Measurements from ENCODE around the gene SCN4A.

The SCN4A gene

GRCh38 chr17:63945784-63946439 is 26.8 kb downstream of the SCN4A start:
- H3K4me3 ChIP-seq (replicated peaks; ENCODE audit: low read depth, low read length) = no peak overlapping the region
- no peak for DNase-seq (ENCODE audit: extremely low read depth, low read depth)

GRCh38 chr17:63944736-63945499 is 27.8 kb downstream of the SCN4A start:
- no peak overlapping the region for H3K4me3 ChIP-seq (replicated peaks; ENCODE audit: low read depth, low read length)
- TF ChIP-seq CTCF (IDR thresholded peaks at IDR 0.05; ENCODE audit: low read depth, low read length, missing control alignments) = no peak
- no peak for DNase-seq (ENCODE audit: extremely low read depth, low read depth)

More at GRCh38 chr17:63945784-63946439, 26.8 kb downstream of the SCN4A start:
- TF ChIP-seq CTCF (IDR thresholded peaks at IDR 0.05; ENCODE audit: low read depth, low read length, missing control alignments) = no peak

DNA sequence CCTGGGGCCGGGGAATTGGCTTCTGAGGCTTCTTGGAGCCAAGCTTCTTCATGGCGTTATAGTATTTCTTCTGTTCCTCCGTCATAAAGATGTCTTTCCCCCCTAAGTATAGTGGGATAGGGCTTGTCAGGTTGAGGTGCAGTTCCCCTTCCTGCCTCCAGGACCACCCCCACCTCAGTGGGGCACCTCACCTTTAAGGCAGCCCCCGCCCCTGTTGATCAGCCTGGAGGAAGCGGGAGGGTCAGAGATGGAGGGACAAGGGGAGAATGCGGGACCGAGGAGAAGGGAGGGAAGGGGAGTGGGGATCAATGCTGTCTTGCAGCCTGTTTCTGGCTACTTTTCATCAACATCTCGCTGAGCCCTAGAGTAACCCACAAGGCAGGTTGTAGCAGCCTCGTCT is 29.0 kb downstream of the SCN4A start:
- no peak for TF ChIP-seq CTCF (IDR thresholded peaks at IDR 0.05; ENCODE audit: low read depth, low read length, missing control alignments)
- DNase-seq (ENCODE audit: extremely low read depth, low read depth) = no peak
- H3K4me3 ChIP-seq (replicated peaks; ENCODE audit: low read depth, low read length) = no peak overlapping the region

- TF ChIP-seq CTCF (IDR thresholded peaks at IDR 0.05; ENCODE audit: low read depth, low read length, missing control alignments) = no peak
- no peak overlapping the region for H3K4me3 ChIP-seq (replicated peaks; ENCODE audit: low read depth, low read length)
- no peak for DNase-seq (ENCODE audit: extremely low read depth, low read depth)
Measured at GRCh38 chr17:63942309-63942985, 30.3 kb downstream of the SCN4A start.

DNA sequence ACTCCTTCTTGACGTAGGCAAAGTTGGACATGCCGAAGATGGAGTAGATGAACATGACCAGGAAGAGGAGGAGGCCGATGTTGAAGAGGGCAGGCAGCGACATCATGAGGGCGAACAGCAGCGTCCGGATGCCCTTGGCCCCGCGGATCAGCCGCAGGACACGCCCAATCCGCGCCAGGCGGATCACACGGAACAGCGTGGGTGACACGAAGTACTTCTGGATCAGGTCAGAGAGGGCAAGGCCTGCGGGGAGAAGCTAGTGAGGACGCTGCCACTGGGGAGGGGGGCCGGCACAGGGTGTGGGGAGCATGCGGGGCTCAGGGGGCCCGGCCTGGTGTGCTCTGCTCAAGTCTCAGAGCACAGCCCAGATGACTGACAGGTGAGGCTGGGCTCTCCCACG is 31.0 kb downstream of the SCN4A start:
- DNase-seq (ENCODE audit: extremely low read depth, low read depth) = no peak
- TF ChIP-seq CTCF (IDR thresholded peaks at IDR 0.05; ENCODE audit: low read depth, low read length, missing control alignments) = no peak
- H3K4me3 ChIP-seq (replicated peaks; ENCODE audit: low read depth, low read length) = no peak overlapping the region

- DNase-seq (ENCODE audit: extremely low read depth, low read depth) = no peak
- no peak overlapping the region for H3K4me3 ChIP-seq (replicated peaks; ENCODE audit: low read depth, low read length)
- no peak for TF ChIP-seq CTCF (IDR thresholded peaks at IDR 0.05; ENCODE audit: low read depth, low read length, missing control alignments)
Measured at GRCh38 chr17:63941162-63941561, 31.6 kb downstream of the SCN4A start.
